Neural progenitor cell (in vitro differentiated cells): ENCODE data around the gene RASD1. TPM values are rescaled to one million over a fixed set of nuclear protein-coding genes. Genes with fewer than 3 reads are reported as not detected.

Experiments used
- DNase-seq: peaks from one replicate; pipeline ENCODE4 v3.0.0-alpha.2; 2016; ENCODE audit warnings: low spot score
- H2AFZ ChIP-seq: fragments of 200-600 bp; sonication (generic); replicated peaks from 2 replicates; pipeline ENCODE4 v1.6.1; 2016; ENCODE audit warnings: antibody characterized with exemption
- H3F3A ChIP-seq: fragments of 200-600 bp; sonication (generic); 2 replicates; pipeline ENCODE4 v1.6.1; 2016; ENCODE audit warnings: antibody characterized with exemption, low read depth
- H3K27ac ChIP-seq: fragments of 200-600 bp; sonication (generic); 2 replicates; pipeline ENCODE4 v1.5.1; 2016; ENCODE audit warnings: mild to moderate bottlenecking
- H3K27me3 ChIP-seq: fragments of 200-600 bp; sonication (generic); 2 replicates; pipeline ENCODE4 v1.6.1; 2016; ENCODE audit warnings: mild to moderate bottlenecking, moderate library complexity
- H3K36me3 ChIP-seq: fragments of 200-600 bp; sonication (generic); 2 replicates; pipeline ENCODE4 v1.5.1; 2016
- H3K4me1 ChIP-seq: fragments of 200-600 bp; sonication (generic); 2 replicates; pipeline ENCODE4 v1.6.1; 2016; ENCODE audit warnings: mixed run types
- H3K4me2 ChIP-seq: fragments of 200-600 bp; sonication (generic); 2 replicates; pipeline ENCODE4 v1.6.1; 2016
- H3K4me3 ChIP-seq: fragments of 200-600 bp; sonication (generic); 2 replicates; pipeline ENCODE4 v1.5.1; 2016
- H3K79me2 ChIP-seq: fragments of 200-600 bp; sonication (generic); 2 replicates; pipeline ENCODE4 v1.6.1; 2016; ENCODE audit warnings: low read depth
- H3K9ac ChIP-seq: fragments of 200-600 bp; sonication (generic); 2 replicates; pipeline ENCODE4 v1.6.1; 2016
- H3K9me3 ChIP-seq: fragments of 200-600 bp; sonication (generic); 2 replicates; pipeline ENCODE4 v1.5.1; 2016; ENCODE audit warnings: low read depth
- H4K20me1 ChIP-seq: fragments of 200-600 bp; sonication (generic); 2 replicates; pipeline ENCODE4 v1.6.1; 2016; ENCODE audit warnings: low read depth
- H3K27ac Mint-ChIP-seq: 3 replicates; pipeline ENCODE4 v1.8.0; 2021; ENCODE audit warnings: mixed read lengths
- H3K27me3 Mint-ChIP-seq: 2 replicates; pipeline ENCODE4 v1.8.0; 2022; ENCODE audit warnings: low read depth, mild to moderate bottlenecking, inconsistent platforms, moderate library complexity, mixed read lengths; ENCODE audit not compliant: insufficient read depth
- H3K36me3 Mint-ChIP-seq: 3 replicates; pipeline ENCODE4 v1.8.0; 2021; ENCODE audit warnings: mixed read lengths
- H3K4me1 Mint-ChIP-seq: 3 replicates; pipeline ENCODE4 v1.8.0; 2021; ENCODE audit warnings: mixed read lengths
- H3K4me3 Mint-ChIP-seq: 3 replicates; pipeline ENCODE4 v1.8.0; 2021; ENCODE audit warnings: mild to moderate bottlenecking, moderate library complexity, mixed read lengths
- H3K9me3 Mint-ChIP-seq: 3 replicates; pipeline ENCODE4 v1.8.0; 2020; ENCODE audit warnings: mixed read lengths
- CTCF ChIP-seq: fragments of 200-600 bp; sonication (generic); IDR thresholded peaks from 2 replicates; pipeline ENCODE4 v1.5.1; 2017; ENCODE audit warnings: antibody characterized with exemption, mild to moderate bottlenecking
- EZH2 ChIP-seq: fragments of 200-600 bp; sonication (generic); IDR thresholded peaks from 2 replicates; pipeline ENCODE4 v1.6.1; 2017; ENCODE audit warnings: antibody characterized with exemption, mild to moderate bottlenecking, moderate library complexity
- EZH2phosphoT487 ChIP-seq: fragments of 200-600 bp; sonication (generic); IDR thresholded peaks from 2 replicates; pipeline ENCODE4 v1.6.1; 2017; ENCODE audit warnings: antibody characterized with exemption
- total RNA-seq: library from RNA; depleted of rRNA; stranded (reverse); fragments of >200 nt; gene quantifications from 2 replicates; pipeline ENCODE4 v1.2.3, GENCODE V29; 2015; ENCODE audit warnings: low replicate concordance

The RASD1 gene
- total RNA-seq, 1 donor from 2014 or later: 0.88 TPM

GRCh38 chr17:17509601-17510425 lies 13.6 kb upstream of the RASD1 start:
- H3K4me3 Mint-ChIP-seq: no peak overlapping the region

GRCh38 chr17:17508646-17509591 lies 12.7 kb upstream of the RASD1 start:
- no peak overlapping the region for H2AFZ ChIP-seq
- no peaks in the 10 kb centered on the region for H3K79me2 ChIP-seq
- H3K4me1 Mint-ChIP-seq: peaks cover 10% of the 10 kb centered on the region
- DNase-seq: no peak
- H3K9ac ChIP-seq: no peak overlapping the region
- no peaks in the 10 kb centered on the region for H3K27me3 ChIP-seq
- H3K36me3 Mint-ChIP-seq: no peaks in the 10 kb centered on the region
- no peak overlapping the region for H3K4me3 ChIP-seq
- H3K9me3 Mint-ChIP-seq: no peaks in the 10 kb centered on the region
- no peak overlapping the region for H3K4me2 ChIP-seq
- no peak overlapping the region for H3K4me3 Mint-ChIP-seq
- H4K20me1 ChIP-seq: no peaks in the 10 kb centered on the region
- H3K9me3 ChIP-seq: no peaks in the 10 kb centered on the region
- H3K27ac Mint-ChIP-seq: no peak overlapping the region
- no peaks in the 10 kb centered on the region for H3F3A ChIP-seq
- no peaks in the 10 kb centered on the region for H3K27me3 Mint-ChIP-seq
- no peak for TF ChIP-seq CTCF
- TF ChIP-seq EZH2: no peak
- TF ChIP-seq EZH2phosphoT487: no peak
- peaks cover 1% of the 10 kb centered on the region for H3K4me1 ChIP-seq
- no peak overlapping the region for H3K27ac ChIP-seq
- H3K36me3 ChIP-seq: no peaks in the 10 kb centered on the region

More at GRCh38 chr17:17509601-17510425, 13.6 kb upstream of the RASD1 start:
- Histone ChIP-seq H3K9me3 (no peaks in the 10 kb centered on the region), H2AFZ (no peak overlapping the region), H3K79me2 (no peaks in the 10 kb centered on the region), H3K4me1 (peaks cover under 1% of the 10 kb centered on the region), H3K4me2 (no peak overlapping the region), H3K27ac (no peak overlapping the region), H3K9ac (no peak overlapping the region), H3F3A (no peaks in the 10 kb centered on the region), H3K27me3 (no peaks in the 10 kb centered on the region), H4K20me1 (no peaks in the 10 kb centered on the region), H3K4me3 (no peak overlapping the region), H3K36me3 (no peaks in the 10 kb centered on the region)
- no peaks in the 10 kb centered on the region for H3K27me3 Mint-ChIP-seq
- H3K27ac Mint-ChIP-seq: no peak overlapping the region
- TF ChIP-seq CTCF (no peak), EZH2 (no peak), EZH2phosphoT487 (no peak)
- DNase-seq: no peak
- peaks cover 11% of the 10 kb centered on the region for H3K4me1 Mint-ChIP-seq
- H3K36me3 Mint-ChIP-seq: no peaks in the 10 kb centered on the region
- no peaks in the 10 kb centered on the region for H3K9me3 Mint-ChIP-seq

GRCh38 chr17:17508019-17508535 lies 11.9 kb upstream of the RASD1 start:
- peaks cover 16% of the 10 kb centered on the region for H3K4me1 Mint-ChIP-seq
- no peak for TF ChIP-seq CTCF
- no peak for TF ChIP-seq EZH2phosphoT487
- TF ChIP-seq EZH2: no peak
- no peaks in the 10 kb centered on the region for H3K27me3 Mint-ChIP-seq

More at GRCh38 chr17:17508019-17508535, 11.9 kb upstream of the RASD1 start:
- DNase-seq: no peak
- H3K27ac Mint-ChIP-seq: no peak overlapping the region
- H3K4me3 ChIP-seq: no peak overlapping the region
- no peak overlapping the region for H3K9ac ChIP-seq
- no peaks in the 10 kb centered on the region for H3K27me3 ChIP-seq
- H3K4me1 ChIP-seq: peaks cover 5% of the 10 kb centered on the region
- H3K36me3 ChIP-seq: no peaks in the 10 kb centered on the region
- H3K79me2 ChIP-seq: no peaks in the 10 kb centered on the region
- H2AFZ ChIP-seq: no peak overlapping the region
- H3F3A ChIP-seq: no peaks in the 10 kb centered on the region
- H3K9me3 ChIP-seq: no peaks in the 10 kb centered on the region
- no peak overlapping the region for H3K4me3 Mint-ChIP-seq
- H4K20me1 ChIP-seq: no peaks in the 10 kb centered on the region
- no peak overlapping the region for H3K27ac ChIP-seq
- H3K4me2 ChIP-seq: no peak overlapping the region
- H3K36me3 Mint-ChIP-seq: no peaks in the 10 kb centered on the region
- no peaks in the 10 kb centered on the region for H3K9me3 Mint-ChIP-seq
